Urinary bladder (tissue), 4 donors: ENCODE results near the gene S100PBP. TPM values are rescaled to one million over a fixed set of nuclear protein-coding genes. Genes with fewer than 3 reads are reported as not detected.

Source experiments
- DNase-seq: peaks from one replicate; pipeline ENCODE4 v3.0.0-alpha.2; 2015; ENCODE audit errors: extremely low spot score
- H3K27ac ChIP-seq: one replicate; pipeline ENCODE4 v1.5.1; 2013; ENCODE audit warnings: low read depth, mild to moderate bottlenecking, moderate library complexity
- H3K36me3 ChIP-seq: one replicate; pipeline ENCODE4 v1.6.1; 2013; ENCODE audit warnings: mild to moderate bottlenecking, moderate library complexity; ENCODE audit not compliant: insufficient read depth
- H3K4me1 ChIP-seq: one replicate; pipeline ENCODE4 v1.6.1; 2013; ENCODE audit warnings: mild to moderate bottlenecking, moderate library complexity; ENCODE audit not compliant: insufficient read depth
- H3K4me3 ChIP-seq: one replicate; pipeline ENCODE4 v1.5.1; 2013; ENCODE audit warnings: low read depth, low read length
- WGBS: extraction: QIAGEN DNeasy Blood & Tissue Kit; methylation state at CpG from one replicate; pipeline ENCODE4 v1.1.7; 2013; 5-methylcytosine and 5-hydroxymethylcytosine counted together
- polyA plus RNA-seq: library from polyadenylated mRNA; stranded (reverse); fragments of 200-250 nt; gene quantifications from one replicate; pipeline ENCODE4 v1.2.3, GENCODE V29; 2013
- total RNA-seq: library from RNA; depleted of rRNA; stranded (reverse); fragments of >200 nt; gene quantifications from one replicate; pipeline ENCODE4 v1.2.3, GENCODE V29; 2014
- donor health status: healthy with polysubstance abuse.
- donor health status: healthy.

S100PBP gene
- total RNA-seq = 62.0 TPM
- 13.6 TPM for polyA plus RNA-seq

DNA sequence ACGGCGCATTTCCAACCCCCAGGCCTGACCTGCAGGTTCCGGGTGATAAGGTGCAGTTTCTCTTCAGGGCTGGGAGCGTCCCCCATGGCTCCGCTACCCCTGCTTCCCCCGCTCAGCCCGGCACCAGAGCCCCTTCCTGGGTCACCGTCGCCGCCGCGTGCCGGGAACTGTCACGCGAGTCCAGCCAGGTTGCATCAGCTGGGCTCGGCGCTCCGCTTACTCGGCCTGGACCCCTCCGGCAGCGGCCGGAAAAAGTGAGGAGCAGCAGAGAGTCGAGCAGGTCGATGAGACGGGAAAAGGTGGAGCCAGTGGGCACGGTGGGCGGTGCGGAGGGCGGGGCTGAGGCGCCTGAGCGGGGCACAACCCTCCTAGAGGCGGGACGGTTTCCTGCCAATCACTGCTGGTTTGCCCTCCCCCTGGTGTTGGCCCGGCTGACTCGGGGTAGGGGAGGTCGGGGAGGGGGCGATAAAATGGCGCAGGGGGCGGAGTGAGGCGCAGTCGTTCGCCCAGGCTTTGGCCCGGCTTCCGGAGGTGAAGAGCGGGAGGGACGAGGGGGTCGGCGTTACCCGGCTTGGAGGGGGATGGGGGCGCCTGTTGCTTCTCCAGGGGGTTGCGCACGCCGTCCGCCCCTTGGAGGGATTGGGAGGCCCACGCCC, at the start of gene S100PBP, which contains the start of gene YARS1:
Gene S100PBP, plus strand, starts transcription at position 495 of the 656 bp plus-strand sequence. CDS start 8,447 bp downstream, outside the sequence.
Gene YARS1, minus strand, starts transcription at position 200 of the 656 bp plus-strand sequence. Its CDS starts 114 bp downstream, at position 86.
- peak; percentile 96 for DNase-seq
- Histone ChIP-seq H3K4me1 (no peaks in the 10 kb centered on the region), H3K36me3 (no peaks in the 10 kb centered on the region), H3K4me3 (peak within 1 kb of the TSS; percentile 64), H3K27ac (peak within 1 kb of the TSS; percentile 92)
- under 1% methylated on average over 55 of the region's 55 CpGs for WGBS

DNA sequence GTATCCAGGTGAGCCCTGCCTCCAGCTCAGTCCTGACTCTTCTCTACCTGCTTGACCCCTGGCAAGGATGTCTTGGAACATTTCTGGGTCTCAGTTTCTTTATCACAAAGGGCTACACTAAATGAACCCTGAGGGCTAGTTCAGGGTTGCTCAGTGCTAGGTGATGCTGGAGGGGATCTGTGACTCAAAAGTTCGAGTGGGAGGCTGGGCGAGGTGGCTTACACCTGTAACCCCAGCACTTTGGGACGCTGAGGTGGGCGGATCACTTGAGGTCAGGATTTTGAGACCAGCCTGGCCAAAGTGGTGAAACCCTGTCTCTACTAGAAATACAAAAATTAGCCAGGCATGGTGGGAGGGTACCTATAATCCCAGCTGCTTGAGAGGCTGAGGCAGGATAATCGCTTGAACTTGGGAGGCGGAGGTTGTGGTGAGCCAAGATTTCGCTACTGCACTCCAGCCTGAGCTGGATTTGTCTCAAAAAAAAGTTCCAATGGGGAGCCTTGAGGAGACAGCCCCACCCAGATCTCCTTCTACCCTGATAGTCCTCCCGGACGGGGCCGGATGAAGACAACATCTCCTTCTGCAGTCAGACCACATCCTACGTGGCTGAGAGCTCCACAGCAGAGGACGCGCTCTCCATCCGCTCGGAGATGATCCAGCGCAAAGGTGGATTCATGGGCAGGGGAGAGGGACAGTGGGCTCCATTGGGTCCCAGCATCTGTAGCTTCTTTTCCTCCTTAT, 49.2 kb upstream of the S100PBP start:
- Histone ChIP-seq H3K36me3 (peaks cover 2% of the 10 kb centered on the region), H3K27ac (no peak overlapping the region), H3K4me1 (no peaks in the 10 kb centered on the region), H3K4me3 (no peak overlapping the region)
- WGBS = 82% methylated on average over 16 of the region's 16 CpGs
- no peak for DNase-seq

DNA sequence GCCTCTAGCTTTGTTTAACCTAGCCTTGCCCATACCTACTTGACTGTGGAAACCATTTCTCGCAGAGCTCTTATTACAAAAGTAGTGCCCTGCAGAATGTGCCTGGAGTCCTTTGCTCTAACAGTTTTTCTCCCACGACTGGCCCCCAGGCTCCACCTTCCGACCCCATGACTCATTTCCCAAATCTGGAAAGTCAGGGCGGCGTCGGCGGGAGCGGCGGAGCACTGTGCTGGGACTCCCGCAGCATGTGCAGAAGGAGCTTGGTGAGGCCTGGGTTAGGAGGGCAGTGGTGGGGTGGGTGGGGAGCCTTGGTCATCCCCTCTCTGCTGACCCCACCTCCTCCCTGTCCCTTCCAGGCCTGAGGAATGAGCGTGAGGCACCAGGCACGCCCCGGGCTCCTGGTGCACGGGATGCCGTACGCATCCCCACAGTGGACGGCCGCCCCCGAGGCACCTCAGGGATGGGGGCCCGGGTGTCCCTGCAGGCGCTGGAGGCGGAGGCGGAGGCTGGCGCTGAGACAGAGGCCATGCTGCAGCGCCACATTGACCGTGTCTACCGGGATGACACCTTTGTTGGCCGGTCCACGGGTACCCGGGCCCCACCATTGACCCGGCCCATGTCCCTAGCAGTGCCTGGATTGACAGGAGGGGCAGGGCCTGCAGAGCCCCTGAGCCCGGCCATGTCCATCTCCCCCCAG, 47.8 kb upstream of the S100PBP start:
- H3K4me3 ChIP-seq = no peak overlapping the region
- peaks cover 6% of the 10 kb centered on the region for H3K36me3 ChIP-seq
- no peak overlapping the region for H3K27ac ChIP-seq
- no peak for DNase-seq
- H3K4me1 ChIP-seq = no peaks in the 10 kb centered on the region
- 85% methylated on average over 32 of the region's 32 CpGs for WGBS

DNA sequence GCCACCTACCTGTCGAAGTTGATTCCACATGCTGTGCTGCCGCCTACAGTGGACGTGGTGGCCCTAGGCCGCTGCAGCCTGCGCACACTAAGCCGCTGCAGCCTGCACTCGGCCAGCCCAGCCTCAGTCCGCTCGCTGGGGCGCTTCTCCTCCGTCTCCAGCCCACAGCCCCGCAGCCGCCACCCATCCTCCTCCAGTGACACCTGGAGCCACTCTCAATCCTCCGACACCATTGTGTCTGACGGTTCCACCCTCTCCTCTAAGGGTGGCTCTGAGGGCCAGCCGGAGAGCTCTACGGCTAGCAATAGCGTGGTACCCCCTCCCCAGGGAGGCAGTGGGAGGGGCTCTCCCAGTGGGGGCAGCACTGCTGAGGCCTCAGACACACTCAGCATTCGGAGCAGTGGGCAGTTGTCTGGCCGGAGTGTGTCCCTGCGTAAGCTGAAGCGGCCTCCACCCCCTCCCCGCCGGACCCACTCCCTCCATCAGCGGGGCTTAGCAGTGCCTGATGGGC, 47.2 kb upstream of the S100PBP start:
- WGBS = 91% methylated on average over 25 of the region's 25 CpGs
- Histone ChIP-seq H3K36me3 (peaks cover 6% of the 10 kb centered on the region), H3K4me1 (no peaks in the 10 kb centered on the region), H3K4me3 (no peak overlapping the region), H3K27ac (no peak overlapping the region)
- DNase-seq = no peak

DNA sequence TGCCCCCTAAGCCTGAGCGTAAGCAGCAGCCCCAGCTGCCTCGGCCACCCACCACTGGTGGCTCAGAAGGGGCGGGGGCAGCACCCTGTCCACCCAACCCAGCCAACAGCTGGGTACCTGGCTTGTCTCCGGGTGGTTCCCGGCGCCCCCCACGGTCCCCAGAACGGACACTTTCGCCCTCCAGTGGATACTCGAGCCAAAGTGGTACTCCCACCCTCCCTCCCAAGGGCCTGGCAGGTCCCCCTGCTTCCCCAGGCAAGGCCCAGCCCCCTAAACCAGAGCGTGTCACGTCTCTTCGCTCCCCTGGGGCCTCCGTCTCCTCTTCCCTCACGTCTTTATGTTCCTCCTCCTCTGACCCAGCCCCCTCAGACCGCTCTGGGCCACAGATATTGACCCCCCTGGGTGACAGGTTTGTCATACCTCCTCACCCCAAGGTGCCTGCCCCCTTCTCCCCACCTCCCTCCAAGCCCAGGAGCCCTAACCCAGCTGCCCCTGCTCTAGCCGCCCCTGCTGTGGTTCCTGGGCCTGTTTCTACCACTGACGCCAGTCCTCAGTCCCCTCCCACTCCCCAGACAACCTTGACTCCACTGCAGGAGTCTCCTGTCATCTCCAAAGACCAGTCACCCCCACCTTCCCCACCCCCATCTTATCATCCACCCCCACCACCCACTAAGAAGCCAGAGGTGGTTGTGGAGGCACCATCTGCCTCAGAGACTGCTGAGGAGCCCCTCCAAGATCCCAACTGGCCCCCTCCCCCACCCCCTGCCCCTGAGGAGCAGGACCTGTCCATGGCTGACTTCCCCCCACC, 46.5 kb upstream of the S100PBP start:
- 79% methylated on average over 18 of the region's 18 CpGs for WGBS
- no peak overlapping the region for H3K4me3 ChIP-seq
- H3K36me3 ChIP-seq = peaks cover 6% of the 10 kb centered on the region
- no peaks in the 10 kb centered on the region for H3K4me1 ChIP-seq
- no peak overlapping the region for H3K27ac ChIP-seq
- DNase-seq = no peak

DNA sequence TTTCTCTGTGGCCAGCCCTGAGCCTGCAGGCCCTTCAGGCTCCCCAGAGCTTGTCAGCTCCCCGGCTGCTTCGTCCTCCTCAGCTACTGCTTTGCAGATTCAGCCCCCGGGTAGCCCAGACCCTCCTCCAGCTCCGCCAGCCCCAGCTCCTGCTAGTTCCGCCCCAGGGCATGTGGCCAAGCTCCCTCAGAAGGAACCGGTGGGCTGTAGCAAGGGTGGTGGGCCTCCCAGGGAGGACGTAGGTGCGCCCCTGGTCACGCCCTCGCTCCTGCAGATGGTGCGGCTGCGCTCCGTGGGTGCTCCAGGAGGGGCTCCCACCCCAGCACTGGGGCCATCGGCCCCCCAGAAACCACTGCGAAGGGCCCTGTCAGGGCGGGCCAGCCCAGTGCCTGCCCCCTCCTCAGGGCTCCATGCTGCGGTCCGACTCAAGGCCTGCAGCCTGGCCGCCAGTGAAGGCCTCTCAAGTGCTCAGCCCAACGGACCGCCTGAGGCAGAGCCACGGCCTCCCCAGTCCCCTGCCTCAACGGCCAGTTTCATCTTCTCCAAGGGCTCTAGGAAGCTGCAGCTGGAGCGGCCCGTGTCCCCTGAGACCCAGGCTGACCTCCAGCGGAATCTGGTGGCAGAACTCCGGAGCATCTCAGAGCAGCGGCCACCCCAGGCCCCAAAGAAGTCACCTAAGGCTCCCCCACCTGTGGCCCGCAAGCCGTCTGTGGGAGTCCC, 45.7 kb upstream of the S100PBP start:
- H3K27ac ChIP-seq = no peak overlapping the region
- WGBS = 84% methylated on average over 30 of the region's 30 CpGs
- H3K4me1 ChIP-seq = no peaks in the 10 kb centered on the region
- H3K4me3 ChIP-seq = no peak overlapping the region
- DNase-seq = no peak
- H3K36me3 ChIP-seq = peaks cover 6% of the 10 kb centered on the region

DNA sequence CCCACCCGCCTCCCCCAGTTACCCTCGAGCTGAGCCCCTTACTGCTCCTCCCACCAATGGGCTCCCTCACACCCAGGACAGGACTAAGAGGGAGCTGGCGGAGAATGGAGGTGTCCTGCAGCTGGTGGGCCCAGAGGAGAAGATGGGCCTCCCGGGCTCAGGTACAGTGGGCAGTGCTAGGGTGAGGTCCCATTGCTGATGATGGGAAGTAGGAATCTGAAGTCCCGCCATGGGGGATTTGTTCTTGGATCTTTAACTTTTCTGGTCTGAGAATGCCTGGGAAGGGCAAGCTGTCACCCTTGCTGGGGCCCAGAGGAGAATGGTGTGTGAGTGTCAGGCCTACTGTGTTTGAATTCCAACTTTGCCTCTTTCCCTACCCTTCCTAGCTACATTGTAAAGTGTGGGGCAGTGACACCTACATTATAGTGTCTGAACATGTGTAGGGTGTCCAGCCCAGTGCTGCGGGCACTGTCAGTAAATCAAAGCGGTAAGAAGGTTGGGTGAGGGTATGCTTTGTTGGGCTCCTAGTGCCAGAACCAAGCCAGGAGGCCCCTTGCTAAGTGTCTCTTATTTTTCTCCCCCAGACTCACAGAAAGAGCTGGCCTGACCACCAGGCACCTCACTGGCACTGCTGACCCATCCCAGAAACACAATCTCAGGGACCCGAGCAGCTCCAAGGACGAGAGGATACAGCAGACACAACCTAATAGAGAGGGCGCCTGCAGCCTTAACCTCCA, 45.0 kb upstream of the S100PBP start:
- no peak for DNase-seq
- Histone ChIP-seq H3K27ac (no peak overlapping the region), H3K36me3 (peaks cover 6% of the 10 kb centered on the region), H3K4me1 (no peaks in the 10 kb centered on the region), H3K4me3 (no peak overlapping the region)
- 91% methylated on average over 10 of the region's 10 CpGs for WGBS

DNA sequence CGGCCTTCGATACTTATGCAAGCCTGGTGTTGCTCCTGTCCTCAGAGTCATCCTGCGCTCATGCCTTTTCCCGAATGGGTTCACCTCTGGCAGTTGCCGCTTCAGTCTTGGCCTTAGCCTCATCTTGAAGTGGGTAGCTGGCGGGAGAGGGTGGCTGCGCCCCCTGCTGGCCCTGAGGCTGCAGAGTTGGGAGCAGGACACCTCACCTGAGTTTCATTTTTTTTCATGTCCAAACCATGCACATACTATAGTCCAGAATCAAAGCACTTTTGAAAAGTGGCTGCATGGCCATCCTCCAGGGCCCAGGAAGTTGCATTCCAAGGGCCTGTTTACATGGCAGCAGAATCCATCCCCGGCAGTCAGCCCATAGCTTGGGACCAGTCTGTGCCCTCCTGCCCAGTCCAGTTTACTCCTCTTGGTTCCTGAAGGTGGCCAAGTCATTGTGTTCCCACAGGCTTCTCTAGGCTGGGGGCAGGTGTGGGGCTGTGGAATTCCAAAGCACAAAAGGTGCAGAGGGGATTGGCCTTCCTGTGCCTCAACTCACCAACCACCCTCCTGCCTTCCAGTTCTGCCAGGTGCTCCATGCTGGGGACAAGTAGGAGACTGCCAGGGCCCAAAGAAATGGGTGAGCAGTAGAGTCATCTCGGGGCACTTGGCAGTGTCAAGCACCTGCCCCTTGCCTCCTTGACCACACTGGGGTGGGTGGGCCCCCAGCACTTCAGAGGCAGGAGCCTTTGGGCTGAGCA, 44.3 kb upstream of the S100PBP start:
- no peaks in the 10 kb centered on the region for H3K4me1 ChIP-seq
- DNase-seq = no peak
- H3K36me3 ChIP-seq = peaks cover 6% of the 10 kb centered on the region
- H3K27ac ChIP-seq = no peak overlapping the region
- WGBS = 34% methylated on average over 9 of the region's 9 CpGs
- H3K4me3 ChIP-seq = no peak overlapping the region

DNA sequence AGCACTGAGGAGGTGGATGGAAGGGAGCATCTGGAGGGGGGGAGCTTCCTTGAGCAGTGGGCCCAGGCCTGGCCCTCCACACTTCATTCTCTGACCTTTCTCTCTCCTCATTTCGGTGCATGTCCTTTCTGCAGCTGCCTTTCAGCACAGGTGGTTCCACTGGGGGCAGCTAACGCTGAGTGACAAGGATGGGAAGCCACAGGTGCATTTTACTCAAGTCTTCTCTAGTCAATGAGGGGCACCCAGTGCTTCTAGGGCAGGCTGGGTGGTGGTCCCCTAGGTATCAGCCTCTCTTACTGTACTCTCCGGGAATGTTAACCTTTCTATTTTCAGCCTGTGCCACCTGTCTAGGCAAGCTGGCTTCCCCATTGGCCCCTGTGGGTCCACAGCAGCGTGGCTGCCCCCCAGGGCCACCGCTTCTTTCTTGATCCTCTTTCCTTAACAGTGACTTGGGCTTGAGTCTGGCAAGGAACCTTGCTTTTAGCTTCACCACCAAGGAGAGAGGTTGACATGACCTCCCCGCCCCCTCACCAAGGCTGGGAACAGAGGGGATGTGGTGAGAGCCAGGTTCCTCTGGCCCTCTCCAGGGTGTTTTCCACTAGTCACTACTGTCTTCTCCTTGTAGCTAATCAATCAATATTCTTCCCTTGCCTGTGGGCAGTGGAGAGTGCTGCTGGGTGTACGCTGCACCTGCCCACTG, 43.5 kb upstream of the S100PBP start:
- Histone ChIP-seq H3K4me1 (no peaks in the 10 kb centered on the region), H3K36me3 (peaks cover 4% of the 10 kb centered on the region), H3K27ac (no peak overlapping the region), H3K4me3 (no peak overlapping the region)
- 90% methylated on average over 7 of the region's 7 CpGs for WGBS
- DNase-seq = no peak

DNA sequence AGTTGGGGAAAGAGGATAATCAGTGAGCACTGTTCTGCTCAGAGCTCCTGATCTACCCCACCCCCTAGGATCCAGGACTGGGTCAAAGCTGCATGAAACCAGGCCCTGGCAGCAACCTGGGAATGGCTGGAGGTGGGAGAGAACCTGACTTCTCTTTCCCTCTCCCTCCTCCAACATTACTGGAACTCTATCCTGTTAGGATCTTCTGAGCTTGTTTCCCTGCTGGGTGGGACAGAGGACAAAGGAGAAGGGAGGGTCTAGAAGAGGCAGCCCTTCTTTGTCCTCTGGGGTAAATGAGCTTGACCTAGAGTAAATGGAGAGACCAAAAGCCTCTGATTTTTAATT, 43.0 kb upstream of the S100PBP start:
- no peak overlapping the region for H3K27ac ChIP-seq
- H3K4me1 ChIP-seq = no peaks in the 10 kb centered on the region
- peaks cover 8% of the 10 kb centered on the region for H3K36me3 ChIP-seq
- DNase-seq = no peak
- no peak overlapping the region for H3K4me3 ChIP-seq

DNA sequence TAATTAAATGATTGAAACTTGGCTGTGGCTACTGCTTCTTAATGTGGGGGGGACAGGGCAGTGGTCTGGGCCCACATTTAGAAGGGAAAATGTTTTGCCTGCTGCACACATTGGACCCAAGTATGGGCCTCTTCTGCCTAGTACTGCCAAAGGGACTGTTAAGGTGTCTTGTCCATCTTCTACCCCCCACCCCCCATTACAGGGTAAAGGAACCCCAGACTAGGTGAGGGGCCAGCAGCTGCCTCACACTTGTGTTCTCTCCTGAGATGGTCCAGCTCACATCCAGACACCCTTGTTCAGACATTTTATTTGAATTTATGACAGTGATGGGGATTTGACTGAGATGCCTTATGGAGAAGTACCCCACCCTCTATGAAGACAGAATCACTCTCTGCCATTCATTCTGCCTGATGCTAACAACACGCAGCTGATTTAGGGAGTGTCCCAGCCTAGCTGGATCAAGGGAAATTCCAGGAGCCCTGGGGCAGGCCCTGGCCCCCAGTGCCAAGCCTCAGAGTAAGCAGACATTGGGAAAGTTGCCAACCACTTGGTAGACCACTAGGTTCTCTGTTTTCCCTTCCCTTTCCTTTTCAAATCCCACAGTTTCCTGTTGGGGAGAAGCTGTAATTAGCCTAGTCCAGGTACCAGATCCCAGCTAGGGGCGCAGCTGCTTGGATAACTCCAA, 42.4 kb upstream of the S100PBP start:
- no peak overlapping the region for H3K4me3 ChIP-seq
- peaks cover 11% of the 10 kb centered on the region for H3K36me3 ChIP-seq
- H3K27ac ChIP-seq = no peak overlapping the region
- DNase-seq = no peak
- no peaks in the 10 kb centered on the region for H3K4me1 ChIP-seq
- 53% methylated on average over 2 of the region's 2 CpGs for WGBS
